Inferior parietal cortex (tissue), 1 donor: Measurements from ENCODE around the gene FAM237B.

Source experiments
- DNase-seq: peaks from one replicate; pipeline ENCODE4 v3.0.0-alpha.2; 2016; ENCODE audit errors: extremely low spot score

The FAM237B gene

DNA sequence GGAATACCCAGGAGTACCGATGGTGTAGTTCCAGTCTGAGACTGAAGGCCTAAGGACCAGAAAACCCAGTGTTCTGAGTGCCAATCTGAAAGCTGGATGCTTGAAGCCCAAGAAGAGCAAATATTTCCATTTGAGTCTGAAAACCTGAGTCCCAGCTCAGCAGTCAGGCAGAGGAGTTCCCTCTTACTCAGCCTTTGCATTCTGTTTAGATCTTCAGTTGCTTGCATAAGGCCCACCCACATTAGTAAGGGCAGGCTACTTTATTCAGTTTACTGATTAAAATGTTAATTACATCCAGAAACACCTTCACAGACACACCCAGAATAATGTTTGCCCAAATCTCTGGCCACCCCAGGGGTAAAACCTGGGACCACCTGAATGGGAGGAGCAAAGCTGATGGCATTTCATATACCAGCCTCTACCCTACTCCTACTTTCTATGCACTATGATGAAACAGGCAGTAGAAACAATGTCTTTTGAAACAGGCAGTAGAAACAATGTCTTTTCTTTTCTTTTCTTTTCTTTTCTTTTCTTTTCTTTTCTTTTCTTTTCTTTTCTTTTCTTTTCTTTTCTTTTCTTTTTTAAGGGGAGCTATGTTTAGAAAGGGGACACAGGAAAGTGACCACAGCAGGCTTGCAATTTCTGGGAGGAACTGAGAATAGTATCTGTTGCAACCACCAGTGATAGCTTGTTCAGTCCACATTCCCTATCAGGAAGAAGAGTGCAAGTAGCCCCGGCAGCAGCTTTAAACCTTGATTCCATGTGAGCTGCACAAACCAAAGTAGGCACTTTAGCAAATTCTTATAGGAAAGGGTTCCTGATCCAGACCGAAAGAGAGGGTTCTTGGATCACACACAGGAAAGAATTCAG is 30.6 kb downstream of the FAM237B start:
- no peak for DNase-seq

DNA sequence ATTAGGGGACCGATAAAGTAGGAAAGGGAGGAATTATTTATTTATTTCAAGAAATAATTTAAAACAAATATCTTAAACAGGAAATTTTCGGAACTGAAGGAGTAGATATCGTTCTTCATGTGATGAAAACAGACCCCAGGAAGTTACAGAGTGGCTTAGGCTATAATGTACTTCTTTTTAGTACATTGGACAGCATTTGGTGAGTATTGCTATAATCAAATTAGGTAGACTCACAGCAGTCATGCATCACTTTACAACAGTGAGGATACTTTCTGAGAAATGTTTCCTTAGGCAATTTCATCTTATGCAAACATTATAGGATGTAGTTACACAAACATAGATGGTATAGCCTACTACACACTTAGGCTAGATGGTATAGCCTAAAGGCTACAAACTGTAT is 33.0 kb downstream of the FAM237B start:
- DNase-seq, result no peak

GRCh38 chr7:90276033-90276728 is 44.9 kb downstream of the FAM237B start:
- no peak for DNase-seq

- DNase-seq, result no peak
These were observed 46.9 kb downstream of the FAM237B start for GRCh38 chr7:90274161-90274560.

- no peak for DNase-seq
These were observed 48.9 kb downstream of the FAM237B start for GRCh38 chr7:90272242-90272641.

DNA sequence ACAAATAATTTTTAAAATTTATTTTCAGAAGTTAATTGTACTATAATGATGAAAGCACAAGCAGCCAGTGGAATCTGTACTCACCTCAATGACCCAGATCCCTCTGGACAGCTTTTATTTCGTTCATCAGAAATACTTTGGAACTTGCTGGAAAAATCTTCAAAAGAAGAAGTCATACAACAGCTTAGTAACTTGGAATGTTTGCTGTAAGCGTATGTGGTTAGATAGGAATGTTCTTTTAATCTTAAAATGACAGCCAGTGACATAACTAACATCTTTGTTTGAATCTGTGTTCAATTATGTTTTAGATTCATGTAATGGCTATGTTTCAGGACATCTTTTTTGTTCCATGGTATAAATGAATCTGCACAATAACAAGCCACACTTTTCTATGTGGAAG is 49.4 kb downstream of the FAM237B start:
- no peak for DNase-seq

GRCh38 chr7:90270431-90271178 is 50.5 kb downstream of the FAM237B start:
- no peak for DNase-seq

DNA sequence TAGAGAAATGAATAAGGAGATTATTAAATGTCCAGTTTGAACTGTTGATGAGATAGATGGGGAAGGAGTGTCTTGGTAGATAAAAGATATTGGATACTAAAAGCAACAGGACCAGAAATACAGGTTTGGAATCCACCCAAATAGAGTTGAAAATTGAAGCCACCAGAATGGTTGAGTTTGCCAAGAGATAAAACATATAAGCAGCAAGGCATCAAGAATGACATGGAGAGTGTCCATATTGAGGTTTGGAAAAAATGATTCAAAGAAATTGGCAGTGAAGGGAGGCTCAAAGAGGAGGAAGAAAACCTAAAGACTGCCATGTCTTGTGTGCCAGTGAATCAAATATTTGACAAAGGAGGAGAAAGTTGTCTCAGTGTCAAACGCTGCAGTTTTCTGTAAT is 51.9 kb downstream of the FAM237B start:
- no peak for DNase-seq

DNA sequence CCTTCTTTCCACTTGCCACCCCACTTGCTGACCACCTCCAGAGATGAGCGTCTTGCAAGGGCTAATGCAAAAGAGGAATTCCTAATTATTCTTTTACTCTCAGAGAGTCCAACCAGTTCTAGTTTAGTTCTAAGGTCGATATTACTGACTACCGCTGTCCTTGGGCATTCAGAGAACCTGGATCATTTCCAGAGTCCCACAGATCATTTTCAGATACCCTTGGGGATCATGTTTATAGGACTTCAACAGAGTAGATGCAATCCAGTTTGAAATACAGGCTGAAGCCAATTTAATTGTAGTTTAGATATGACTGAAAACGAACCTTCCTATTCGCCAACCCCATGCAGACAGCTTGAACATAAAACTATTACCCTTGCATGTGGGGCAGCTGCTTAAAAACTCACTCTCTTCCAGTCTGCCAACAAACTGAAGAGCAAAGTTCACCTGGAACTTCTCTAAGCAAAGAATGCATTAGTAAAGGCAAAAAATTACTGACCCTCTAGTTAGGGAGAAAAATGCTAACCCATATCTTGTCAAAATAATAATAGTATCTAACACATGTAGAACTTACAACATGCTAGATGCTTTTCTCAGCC is 53.7 kb downstream of the FAM237B start:
- no peak for DNase-seq

DNA sequence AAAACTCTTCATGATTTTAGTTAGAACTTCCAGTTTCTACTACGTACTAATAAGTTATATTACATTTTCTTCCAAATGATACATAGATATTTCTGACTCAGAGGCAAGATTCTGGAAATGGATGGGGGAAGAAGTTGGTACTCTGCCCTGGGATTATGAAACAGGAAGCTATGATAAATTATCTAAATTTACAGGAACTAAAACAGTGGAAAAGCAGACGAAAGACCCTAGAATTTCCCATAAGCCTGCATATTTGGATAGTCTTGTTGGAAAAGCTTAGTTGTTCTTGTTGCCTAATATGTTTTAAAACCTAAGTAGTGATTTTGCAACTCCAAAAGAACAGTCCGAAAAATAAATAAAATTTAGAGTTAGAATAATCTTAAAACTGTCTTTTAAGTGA is 54.3 kb downstream of the FAM237B start:
- no peak for DNase-seq
